Esophagus muscularis mucosa (tissue), 4 donors: ENCODE measurements around the gene A1BG. TPM values are rescaled to one million over a fixed set of nuclear protein-coding genes. Genes with fewer than 3 reads are reported as not detected.

ENCODE experiments used
- DNase-seq: peaks from one replicate; pipeline ENCODE4 v3.0.0-alpha.2; 2017; ENCODE audit errors: extremely low spot score
- H3K27ac ChIP-seq, 4 donors: fragments of 200-600 bp; sonication (generic); replicated peaks in 1 of 4; 1 replicate in 3 of 4; 2 replicates in 1 of 4; pipeline ENCODE4 v1.5.1; 2016 to 2019; ENCODE audit warnings: mild to moderate bottlenecking in 1 of 4
- H3K27me3 ChIP-seq, 4 donors: fragments of 200-600 bp; sonication (generic); one replicate each; pipeline versions ENCODE4 v1.5.1 to v1.6.0; 2016 to 2019
- H3K36me3 ChIP-seq, 4 donors: fragments of 200-600 bp; sonication (generic); one replicate each; pipeline ENCODE4 v1.5.1; 2016 to 2019
- H3K4me1 ChIP-seq, 4 donors: fragments of 200-600 bp; sonication (generic); one replicate each; pipeline ENCODE4 v1.5.1; 2016 to 2019
- H3K4me3 ChIP-seq, 4 donors: fragments of 200-600 bp; sonication (generic); 1 replicate in 2 of 4; 2 replicates in 2 of 4; pipeline ENCODE4 v1.5.1; 2016 to 2019; ENCODE audit warnings: mild to moderate bottlenecking in 4 of 4, moderate library complexity in 1 of 4
- H3K9me3 ChIP-seq, 4 donors: fragments of 200-600 bp; sonication (generic); 1 replicate in 3 of 4; 2 replicates in 1 of 4; pipeline ENCODE4 v1.5.1; 2016 to 2019
- CTCF ChIP-seq, 3 experiments: fragments of 200-600 bp in 2 of 3; fragments of 450-650 bp in 1 of 3; sonication (generic) in 2 of 3; IDR thresholded peaks; one replicate each; pipeline ENCODE4 v1.5.1; 2017 to 2019; ENCODE audit warnings: antibody characterized with exemption in 3 of 3, mild to moderate bottlenecking in 2 of 3, moderate library complexity in 1 of 3
- EP300 ChIP-seq: sonication (generic); formaldehyde crosslinking; IDR thresholded peaks from one replicate; pipeline ENCODE4 v1.6.1; 2017; ENCODE audit warnings: antibody characterized with exemption
- POLR2A ChIP-seq: fragments of 450-650 bp; IDR thresholded peaks from one replicate; pipeline ENCODE4 v1.6.1; 2017; ENCODE audit warnings: antibody characterized with exemption, moderate library complexity, mild to moderate bottlenecking, low read depth
- POLR2AphosphoS5 ChIP-seq, 2 donors: sonication (generic); formaldehyde crosslinking; IDR thresholded peaks; one replicate each; pipeline ENCODE4 v1.6.1; 2017; ENCODE audit warnings: antibody characterized with exemption in 2 of 2
- WGBS: methylation state at CpG from one replicate; pipeline ENCODE4 v1.1.5; 2018; 5-methylcytosine and 5-hydroxymethylcytosine counted together
- intact Hi-C: fragments of 100-400 bp; cut with DNase I; formaldehyde crosslinking; loops from one replicate; pipeline ENCODE4 v1.15.1; 2023
- total RNA-seq, 4 donors: library from RNA; depleted of rRNA; stranded (reverse); fragments of >200 nt; gene quantifications; one replicate each; pipeline versions ENCODE4 v1.1.0 to v1.2.1, GENCODE V29; 2016

Gene A1BG
- total RNA-seq, 4 donors from 2014 or later: 0.83 to 12.1 (median 9.5) TPM

DNA sequence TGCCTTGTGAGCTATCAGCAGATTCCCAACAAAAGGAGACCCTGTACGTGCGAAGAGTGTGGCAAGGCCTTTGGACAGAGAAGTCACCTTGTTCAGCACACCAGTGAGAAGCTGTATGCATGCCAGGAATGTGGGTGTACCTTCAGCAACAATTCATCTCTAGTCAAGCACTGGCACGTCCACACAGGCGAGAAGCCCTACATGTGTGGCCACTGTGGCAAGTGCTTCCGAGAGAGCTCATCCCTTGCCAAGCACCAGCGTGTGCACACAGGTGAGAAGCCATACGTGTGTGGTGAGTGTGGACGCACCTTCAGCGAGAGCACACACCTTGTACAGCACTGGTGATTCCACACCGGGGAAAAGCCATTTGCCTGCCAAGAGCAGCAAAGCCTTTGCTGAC is 34.1 kb downstream of the A1BG start:
- no peak for TF ChIP-seq POLR2A
- no peak for TF ChIP-seq POLR2AphosphoS5 (IDR thresholded peaks at IDR 0.05)
- TF ChIP-seq CTCF (IDR thresholded peaks at IDR 0.05): no peak
- no peak for TF ChIP-seq EP300
- Histone ChIP-seq H3K9me3 (no peaks in the 10 kb centered on the region), H3K27ac (no peak overlapping the region), H3K4me3 (no peak overlapping the region), H3K36me3 (peaks cover 6 to 55% (median 30%) of the 10 kb centered on the region in 4 donors), H3K27me3 (no peaks in the 10 kb centered on the region), H3K4me1 (no peaks in the 10 kb centered on the region)
- intact Hi-C loops: no loop called here
- DNase-seq: no peak
- 90% methylated on average over 8 of the region's 10 CpGs for WGBS

DNA sequence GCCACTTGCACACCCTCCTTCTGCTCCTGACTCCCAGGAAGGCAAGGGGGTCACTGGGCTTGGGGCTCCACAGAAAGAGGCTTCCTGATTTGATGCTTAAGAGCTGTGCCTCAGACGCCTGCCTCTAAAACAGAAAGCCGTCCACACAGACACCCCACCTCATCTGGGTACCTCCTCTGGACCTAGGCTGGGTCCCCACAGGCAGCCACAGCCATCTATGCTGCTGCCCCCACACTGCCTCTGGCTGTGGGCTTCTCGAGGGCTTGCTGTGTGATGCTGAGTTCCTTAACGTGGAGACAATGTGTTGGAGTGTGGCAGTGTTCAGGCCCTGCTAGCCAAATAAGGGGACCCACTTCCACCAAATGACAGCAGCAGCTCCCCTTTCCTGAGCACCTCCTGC is 35.0 kb downstream of the A1BG start:
- Histone ChIP-seq H3K4me1 (no peaks in the 10 kb centered on the region), H3K9me3 (no peaks in the 10 kb centered on the region), H3K27me3 (no peaks in the 10 kb centered on the region), H3K36me3 (peaks cover 15 to 64% (median 40%) of the 10 kb centered on the region in 4 donors), H3K4me3 (no peak overlapping the region), H3K27ac (no peak overlapping the region)
- DNase-seq: no peak
- intact Hi-C loops: no loop called here
- no peak for TF ChIP-seq POLR2AphosphoS5 (IDR thresholded peaks at IDR 0.05)
- no peak for TF ChIP-seq EP300
- TF ChIP-seq CTCF (IDR thresholded peaks at IDR 0.05): no peak
- no peak for TF ChIP-seq POLR2A
- WGBS: 79% methylated on average over 4 of the region's 4 CpGs

DNA sequence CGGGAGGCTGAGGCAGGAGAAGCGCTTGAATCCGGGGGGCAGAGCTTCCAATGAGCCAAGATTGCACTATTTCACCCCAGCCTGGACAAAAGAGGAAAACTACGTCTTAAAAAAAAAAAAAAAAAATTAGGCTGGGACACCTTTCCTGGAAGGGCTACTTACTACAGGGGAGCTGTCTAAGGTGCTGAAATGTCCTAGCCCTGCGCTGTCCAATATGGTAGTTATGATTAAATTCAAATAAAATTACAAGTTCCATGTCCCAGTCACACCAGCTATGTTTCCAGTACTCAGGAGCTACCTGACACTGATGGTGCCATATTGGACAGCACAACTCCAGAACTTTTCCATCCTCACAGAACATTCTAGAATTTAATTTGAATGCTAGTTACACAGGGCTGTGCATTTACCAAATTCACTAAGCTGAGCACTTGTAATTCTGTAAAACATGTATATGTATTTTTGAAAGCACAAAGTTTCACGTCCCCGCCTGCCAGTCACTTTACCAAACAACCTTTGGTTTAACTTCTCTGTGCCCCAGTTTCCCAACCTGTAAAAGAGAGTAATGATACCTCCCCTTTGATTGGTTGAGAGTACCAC is 35.7 kb downstream of the A1BG start:
- intact Hi-C loops: no loop called here

GRCh38 chr19:58315580-58315979 is 37.7 kb downstream of the A1BG start:
- no peak for DNase-seq
- H3K9me3 ChIP-seq: no peaks in the 10 kb centered on the region
- H3K4me3 ChIP-seq: no peak overlapping the region
- peaks cover 0 to under 1% (median 0%) of the 10 kb centered on the region in 4 donors for H3K4me1 ChIP-seq
- 100% methylated on average over 2 of the region's 2 CpGs for WGBS
- H3K27me3 ChIP-seq: no peaks in the 10 kb centered on the region
- peaks cover 30 to 68% (median 62%) of the 10 kb centered on the region in 4 donors for H3K36me3 ChIP-seq
- intact Hi-C loops: no loop called here
- H3K27ac ChIP-seq: no peak overlapping the region
- TF ChIP-seq POLR2AphosphoS5 (IDR thresholded peaks at IDR 0.05) (no peak), CTCF (IDR thresholded peaks at IDR 0.05) (no peak), EP300 (no peak), POLR2A (no peak)

More for the DNA sequence above, 35.7 kb downstream of the A1BG start:
- no peaks in the 10 kb centered on the region for H3K27me3 ChIP-seq
- no peaks in the 10 kb centered on the region for H3K4me1 ChIP-seq
- peaks cover 20 to 64% (median 47%) of the 10 kb centered on the region in 4 donors for H3K36me3 ChIP-seq
- DNase-seq: no peak
- no peak overlapping the region for H3K4me3 ChIP-seq
- H3K27ac ChIP-seq: no peak overlapping the region
- 51% methylated on average over 7 of the region's 7 CpGs for WGBS
- H3K9me3 ChIP-seq: no peaks in the 10 kb centered on the region
- TF ChIP-seq POLR2A: no peak
- no peak for TF ChIP-seq CTCF (IDR thresholded peaks at IDR 0.05)
- no peak for TF ChIP-seq EP300
